ENCODE measurements around the gene BCAR1.
"Not testable (repeated sequence)": the region's sequence is repeated elsewhere in the genome, so short reads cannot be mapped to it uniquely, and the experiment has no call there.

The BCAR1 gene

DNA sequence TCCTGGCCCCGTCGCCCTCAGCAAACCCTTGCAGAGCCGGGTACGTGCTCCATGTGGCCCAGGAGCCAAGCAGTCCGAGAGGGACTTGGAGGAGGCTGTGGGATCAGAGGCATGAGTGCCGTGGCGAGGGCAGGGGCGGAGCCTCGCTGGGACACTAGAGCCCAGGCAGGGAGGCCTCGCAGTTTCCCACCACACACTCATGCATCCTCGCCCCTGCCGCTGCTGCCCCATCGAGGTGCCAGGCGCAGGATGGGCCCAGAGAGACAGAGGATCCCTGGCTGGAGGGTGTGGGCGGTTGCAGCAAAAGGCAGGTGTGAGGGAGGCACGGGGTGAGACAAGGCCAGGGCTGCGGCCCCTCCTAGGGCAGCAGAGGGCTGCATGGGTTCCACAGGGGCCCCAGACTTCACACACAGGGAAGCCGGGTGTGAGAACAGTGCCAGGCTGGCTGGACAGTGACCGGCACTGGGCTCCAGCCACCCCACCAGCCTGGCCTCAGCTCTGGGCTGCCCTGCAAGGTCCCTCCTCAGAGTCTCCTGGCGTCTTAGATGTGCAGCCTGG lies 7.7 kb downstream of the BCAR1 start:
- H3K4me3 Mint-ChIP-seq: no peak overlapping the region
- H3K27me3 Mint-ChIP-seq: peaks cover 99% of the 10 kb centered on the region
- no peak overlapping the region for H3K27ac Mint-ChIP-seq
- no peaks in the 10 kb centered on the region for H3K36me3 Mint-ChIP-seq (ENCODE audit: low read depth)
- H3K9me3 Mint-ChIP-seq: no peaks in the 10 kb centered on the region
- peaks cover 15% of the 10 kb centered on the region for H3K4me1 Mint-ChIP-seq (ENCODE audit: low read depth)
- intact Hi-C loops (cut with micrococcal nuclease): no loop called here

DNA sequence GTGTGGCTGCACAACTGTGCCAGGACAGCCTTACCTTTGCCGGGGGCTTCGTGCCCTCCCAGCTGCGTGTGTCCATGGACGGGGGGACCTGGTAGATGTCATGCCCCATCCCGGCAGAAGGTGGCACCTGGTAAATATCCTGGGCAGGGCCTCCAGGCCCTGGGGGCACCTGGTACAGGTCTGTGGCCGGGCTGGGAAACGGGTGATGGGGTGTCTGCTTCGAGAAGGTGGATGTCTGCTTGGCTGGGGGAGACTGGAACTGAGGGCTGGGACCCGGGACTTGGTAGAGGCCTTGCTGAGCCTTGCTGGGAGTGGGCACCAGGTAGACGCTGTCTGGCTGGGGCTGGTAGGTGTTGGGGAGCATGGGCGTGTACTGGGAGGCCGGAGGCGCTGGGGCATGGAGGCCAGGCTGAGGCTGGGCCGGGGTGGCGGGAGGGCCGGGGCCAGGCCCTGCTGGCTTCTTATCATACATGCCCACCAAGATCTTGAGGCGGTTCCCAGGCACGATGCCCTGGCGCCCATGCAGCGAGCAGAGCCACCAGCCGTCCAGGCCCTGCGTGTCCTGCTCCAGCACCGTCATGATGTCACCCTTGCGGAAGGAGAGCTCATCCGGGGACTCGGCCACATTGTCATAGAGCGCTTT lies 8.9 kb downstream of the BCAR1 start:
- H3K4me1 Mint-ChIP-seq (ENCODE audit: low read depth): peaks cover 15% of the 10 kb centered on the region
- H3K4me3 Mint-ChIP-seq; intact Hi-C loops (cut with micrococcal nuclease); H3K36me3 Mint-ChIP-seq (ENCODE audit: low read depth); H3K27ac Mint-ChIP-seq; H3K9me3 Mint-ChIP-seq: not testable (repeated sequence)
- peaks cover 99% of the 10 kb centered on the region for H3K27me3 Mint-ChIP-seq

DNA sequence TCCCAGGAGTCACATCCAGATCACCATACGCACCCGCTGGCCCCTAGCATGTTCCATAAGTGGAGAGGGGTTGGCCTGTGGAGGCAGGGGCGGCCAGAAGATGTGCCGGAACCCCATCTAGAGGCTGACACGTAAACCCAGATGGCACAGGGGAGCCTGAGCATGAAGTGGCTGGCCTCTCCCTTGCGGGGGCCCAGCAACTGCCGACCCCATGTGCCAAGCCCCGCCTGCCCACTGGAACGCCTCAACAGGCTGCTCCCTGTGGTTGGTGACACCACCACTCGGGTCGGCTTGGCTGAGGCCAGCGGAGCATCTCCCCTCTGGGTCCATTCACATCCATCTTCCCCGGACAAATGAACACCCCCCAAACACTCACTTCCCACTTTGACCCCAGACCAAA lies 9.5 kb downstream of the BCAR1 start:
- intact Hi-C loops (cut with micrococcal nuclease): no loop called here
- no peak overlapping the region for H3K27ac Mint-ChIP-seq
- H3K4me1 Mint-ChIP-seq (ENCODE audit: low read depth): peaks cover 15% of the 10 kb centered on the region
- H3K9me3 Mint-ChIP-seq: no peaks in the 10 kb centered on the region
- H3K27me3 Mint-ChIP-seq: peaks cover 99% of the 10 kb centered on the region
- no peak overlapping the region for H3K4me3 Mint-ChIP-seq
- H3K36me3 Mint-ChIP-seq (ENCODE audit: low read depth): no peaks in the 10 kb centered on the region

DNA sequence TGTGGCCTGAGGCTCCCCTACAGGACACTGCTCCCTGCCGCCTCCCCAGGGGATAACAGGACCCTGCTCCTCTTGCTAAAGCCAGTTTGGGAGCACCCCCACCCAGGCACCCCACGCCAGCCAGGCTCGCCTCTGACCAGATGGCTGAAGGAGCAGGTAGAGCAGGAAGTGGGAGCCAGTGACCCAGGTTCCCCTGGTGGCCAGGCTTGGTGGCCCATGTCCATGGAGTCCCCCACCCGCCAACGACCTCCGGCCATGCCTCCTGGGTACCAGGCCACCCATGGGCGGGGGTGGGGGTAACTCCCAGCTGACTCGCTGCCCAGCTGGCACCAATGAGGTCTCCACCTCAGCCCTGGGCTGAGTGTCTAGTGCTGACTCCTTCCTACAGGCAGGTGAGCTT lies 10.0 kb downstream of the BCAR1 start:
- H3K27me3 Mint-ChIP-seq: peaks cover 99% of the 10 kb centered on the region
- H3K4me3 Mint-ChIP-seq: no peak overlapping the region
- no peaks in the 10 kb centered on the region for H3K36me3 Mint-ChIP-seq (ENCODE audit: low read depth)
- peaks cover 15% of the 10 kb centered on the region for H3K4me1 Mint-ChIP-seq (ENCODE audit: low read depth)
- no peak overlapping the region for H3K27ac Mint-ChIP-seq
- H3K9me3 Mint-ChIP-seq: no peaks in the 10 kb centered on the region
- intact Hi-C loops (cut with micrococcal nuclease): no loop called here

DNA sequence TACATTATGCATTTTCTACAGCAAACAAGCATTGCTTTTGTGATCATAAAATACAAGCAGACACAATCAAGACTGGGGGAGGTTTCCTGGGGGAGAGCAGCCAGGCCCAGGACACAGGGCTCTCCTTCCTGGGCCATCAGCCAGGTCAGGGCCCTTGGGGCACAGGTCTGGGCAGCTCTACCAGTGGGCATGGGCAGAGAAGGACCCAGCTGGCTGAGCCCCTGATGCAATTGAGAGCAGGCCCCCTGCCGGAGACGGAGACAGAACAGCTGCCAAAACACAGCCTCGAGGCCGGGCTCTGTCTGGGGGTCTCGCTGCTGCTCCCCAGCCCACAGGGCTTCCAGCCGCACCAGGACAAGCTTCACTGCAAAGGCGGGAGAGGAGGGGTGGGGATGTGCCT lies 10.8 kb downstream of the BCAR1 start:
- Mint-ChIP-seq H3K27me3 (peaks cover 99% of the 10 kb centered on the region), H3K4me1 (ENCODE audit: low read depth) (peaks cover 15% of the 10 kb centered on the region)
- H3K9me3 Mint-ChIP-seq; H3K27ac Mint-ChIP-seq; intact Hi-C loops (cut with micrococcal nuclease); H3K4me3 Mint-ChIP-seq; H3K36me3 Mint-ChIP-seq (ENCODE audit: low read depth): not testable (repeated sequence)

DNA sequence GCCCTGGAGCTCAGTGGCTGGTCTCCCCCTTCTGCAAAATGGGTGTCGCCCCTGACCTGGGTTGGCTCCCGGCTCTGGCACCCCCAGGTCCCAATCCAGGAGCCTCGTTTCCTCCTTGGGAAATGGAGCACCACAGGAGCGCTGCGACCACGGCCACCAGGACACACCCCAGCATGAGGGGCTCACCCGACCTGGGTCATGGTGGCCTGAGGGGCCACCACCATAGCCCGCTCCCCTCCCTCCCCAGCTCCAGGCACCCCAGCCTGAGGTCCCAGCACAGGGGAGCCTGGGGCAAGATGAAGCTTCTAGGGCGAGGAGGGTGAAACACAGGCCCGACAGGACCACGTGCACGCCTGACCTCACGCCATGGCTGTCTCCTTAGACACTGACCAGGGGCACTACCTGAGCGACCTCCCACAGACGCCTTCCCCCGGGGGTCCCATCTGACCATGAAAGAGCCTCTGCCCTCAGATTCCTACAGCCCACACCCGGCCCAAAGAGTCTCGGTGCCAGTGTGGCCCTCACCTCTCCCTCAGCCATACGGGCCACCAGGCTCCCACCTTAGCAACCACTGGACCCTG lies 11.8 kb downstream of the BCAR1 start:
- H3K36me3 Mint-ChIP-seq (ENCODE audit: low read depth): no peaks in the 10 kb centered on the region
- peaks cover 8% of the 10 kb centered on the region for H3K4me1 Mint-ChIP-seq (ENCODE audit: low read depth)
- H3K4me3 Mint-ChIP-seq: no peak overlapping the region
- H3K27ac Mint-ChIP-seq: no peak overlapping the region
- H3K27me3 Mint-ChIP-seq: peaks cover 100% of the 10 kb centered on the region
- H3K9me3 Mint-ChIP-seq: no peaks in the 10 kb centered on the region
- intact Hi-C loops (cut with micrococcal nuclease): no loop called here

DNA sequence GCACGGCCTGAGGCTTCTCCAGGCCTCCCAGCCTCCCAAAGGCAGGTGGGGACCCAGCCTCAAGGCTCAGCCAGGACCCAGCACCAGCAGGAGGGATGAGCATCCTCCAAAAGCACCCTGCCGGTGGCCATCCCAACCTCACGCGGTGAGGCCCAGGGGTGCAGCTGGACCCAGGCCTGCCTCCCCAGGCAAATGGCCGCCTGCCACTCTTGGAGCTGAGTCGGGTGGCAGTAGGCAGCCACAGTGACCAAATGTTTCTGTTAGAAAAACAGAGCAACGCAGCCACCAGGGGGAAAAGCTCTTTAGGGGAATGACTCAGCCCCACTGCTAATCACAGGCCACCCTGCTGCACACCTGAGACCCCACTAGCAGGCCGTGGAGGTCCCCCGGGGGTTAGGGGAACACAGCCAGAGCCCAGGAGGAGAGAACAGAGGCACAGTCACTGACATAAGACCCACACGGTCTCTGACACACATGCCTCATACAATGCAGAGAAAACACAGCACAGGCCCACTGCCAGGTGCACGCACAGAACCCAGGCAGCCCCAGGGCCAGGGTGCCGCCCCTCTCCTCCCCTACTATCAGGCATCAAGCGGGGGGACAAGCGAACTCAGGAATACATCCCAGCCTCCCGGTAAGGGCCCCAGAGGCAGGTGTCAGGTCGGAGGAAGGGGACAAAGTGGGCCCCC lies 12.4 kb downstream of the BCAR1 start:
- Mint-ChIP-seq H3K27ac (no peak overlapping the region), H3K9me3 (no peaks in the 10 kb centered on the region), H3K36me3 (ENCODE audit: low read depth) (no peaks in the 10 kb centered on the region), H3K4me3 (no peak overlapping the region), H3K4me1 (ENCODE audit: low read depth) (peaks cover 2% of the 10 kb centered on the region), H3K27me3 (peaks cover 100% of the 10 kb centered on the region)
- intact Hi-C loops (cut with micrococcal nuclease): no loop called here

DNA sequence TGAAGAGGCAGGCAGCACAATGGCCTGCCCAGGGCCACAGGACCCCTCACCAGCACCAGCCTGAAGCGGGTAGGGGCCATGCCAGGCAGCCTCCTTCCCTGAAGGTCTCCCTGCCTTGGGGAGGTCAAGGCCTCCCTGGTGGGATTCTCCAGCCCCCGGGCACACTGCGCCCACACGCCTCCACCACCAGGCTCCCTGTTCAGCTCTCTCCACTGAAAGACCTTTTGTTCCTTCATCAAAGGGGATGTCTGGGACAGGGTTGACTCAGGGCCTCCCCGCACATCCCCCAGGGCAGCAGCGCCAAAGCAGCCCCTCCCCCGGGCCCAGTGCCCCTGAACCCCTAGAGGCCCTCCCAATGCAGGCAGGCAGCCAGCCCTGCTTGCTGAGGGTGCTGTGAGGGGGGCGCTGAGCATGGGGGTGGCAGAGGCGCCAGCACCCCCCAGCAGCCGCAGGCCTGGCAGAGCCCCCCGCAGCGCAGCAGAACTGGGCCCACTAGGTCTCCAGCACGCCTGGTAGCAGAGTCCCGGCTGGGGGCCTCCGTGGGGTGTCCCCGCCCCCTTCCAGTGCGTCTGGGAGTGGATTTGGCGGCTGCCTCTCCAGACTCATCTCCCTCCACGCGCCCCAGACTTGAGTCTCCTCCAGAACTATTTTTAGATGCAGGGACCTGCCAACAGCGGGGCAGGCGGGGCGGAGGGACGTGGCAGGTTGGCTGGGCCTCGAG lies 13.1 kb downstream of the BCAR1 start:
- intact Hi-C loops (cut with micrococcal nuclease): no loop called here
- Mint-ChIP-seq H3K9me3 (no peaks in the 10 kb centered on the region), H3K27me3 (peaks cover 99% of the 10 kb centered on the region), H3K36me3 (ENCODE audit: low read depth) (no peaks in the 10 kb centered on the region), H3K27ac (no peak overlapping the region), H3K4me3 (no peak overlapping the region), H3K4me1 (ENCODE audit: low read depth) (no peaks in the 10 kb centered on the region)

DNA sequence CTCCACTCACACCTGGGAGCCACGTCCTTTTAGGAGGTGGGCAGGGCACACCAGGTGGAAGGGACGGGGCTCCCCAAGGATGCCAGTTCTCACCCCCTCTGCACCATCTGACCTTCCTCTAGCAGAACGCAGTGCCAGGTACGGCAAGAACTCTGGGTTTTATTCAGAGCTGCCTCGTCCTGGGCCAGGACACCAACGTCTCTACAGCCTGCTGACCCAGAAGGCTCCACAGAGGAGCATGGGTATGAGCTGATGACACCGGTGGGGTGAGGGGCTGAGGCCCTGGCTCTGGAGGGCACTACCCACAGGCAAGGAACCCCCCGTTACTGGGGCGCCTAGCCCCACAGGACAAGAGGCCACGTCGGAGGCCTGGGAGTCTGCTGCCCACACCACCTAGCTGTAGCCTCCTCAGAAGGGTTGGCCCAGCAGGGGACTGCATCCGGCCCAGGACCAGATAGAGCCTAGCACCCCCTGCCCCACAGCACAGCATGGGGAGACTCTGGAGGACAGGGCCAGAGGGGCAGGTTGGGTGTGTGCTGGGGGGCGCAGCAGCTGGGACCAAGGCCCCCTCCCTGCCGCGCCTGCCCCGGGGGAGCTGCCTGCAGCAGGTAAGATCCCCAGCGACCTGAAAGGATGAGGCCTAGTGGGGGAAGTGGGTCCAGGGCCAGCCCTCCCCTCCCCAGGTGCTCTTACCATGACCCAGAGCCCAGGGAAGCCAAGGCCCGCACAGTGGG lies 13.9 kb downstream of the BCAR1 start:
- H3K4me1 Mint-ChIP-seq (ENCODE audit: low read depth): no peaks in the 10 kb centered on the region
- intact Hi-C loops (cut with micrococcal nuclease): no loop called here
- peaks cover 99% of the 10 kb centered on the region for H3K27me3 Mint-ChIP-seq
- H3K36me3 Mint-ChIP-seq (ENCODE audit: low read depth): no peaks in the 10 kb centered on the region
- no peak overlapping the region for H3K4me3 Mint-ChIP-seq
- no peak overlapping the region for H3K27ac Mint-ChIP-seq
- H3K9me3 Mint-ChIP-seq: no peaks in the 10 kb centered on the region

DNA sequence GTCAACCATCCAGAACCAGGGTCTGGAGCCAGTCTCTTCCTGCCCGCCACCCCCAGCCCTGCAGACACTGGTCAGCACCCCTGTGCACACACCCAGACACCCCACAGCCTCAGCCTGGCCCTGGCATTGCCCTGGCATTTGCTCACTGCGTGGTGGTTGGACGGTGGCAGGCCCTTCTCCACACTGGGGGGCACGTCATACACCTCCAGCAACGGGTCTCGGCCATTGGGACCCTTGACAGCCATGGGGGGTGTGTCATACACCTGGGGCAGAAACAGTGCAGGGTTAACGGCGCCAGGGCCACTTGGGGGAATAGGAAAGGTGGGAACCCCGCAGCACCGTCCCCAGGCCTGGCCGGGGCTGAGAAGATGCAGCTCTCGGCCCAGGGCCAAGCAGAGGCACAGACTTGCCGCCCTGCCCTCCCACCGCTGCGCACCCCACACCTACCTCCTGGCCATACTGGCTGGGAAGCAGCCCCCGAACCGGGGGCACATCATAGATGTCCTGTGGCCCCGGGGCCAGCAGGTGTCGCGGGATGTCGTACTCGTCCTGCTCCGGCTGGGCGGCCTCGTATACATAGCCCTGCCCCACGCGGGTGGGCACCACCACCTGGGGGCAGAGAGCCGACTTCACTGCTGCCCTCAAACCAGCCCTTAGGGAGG lies 14.6 kb downstream of the BCAR1 start:
- no peak overlapping the region for H3K4me3 Mint-ChIP-seq
- H3K27ac Mint-ChIP-seq: no peak overlapping the region
- no peaks in the 10 kb centered on the region for H3K36me3 Mint-ChIP-seq (ENCODE audit: low read depth)
- intact Hi-C loops (cut with micrococcal nuclease): no loop called here
- no peaks in the 10 kb centered on the region for H3K4me1 Mint-ChIP-seq (ENCODE audit: low read depth)
- peaks cover 99% of the 10 kb centered on the region for H3K27me3 Mint-ChIP-seq
- H3K9me3 Mint-ChIP-seq: no peaks in the 10 kb centered on the region

DNA sequence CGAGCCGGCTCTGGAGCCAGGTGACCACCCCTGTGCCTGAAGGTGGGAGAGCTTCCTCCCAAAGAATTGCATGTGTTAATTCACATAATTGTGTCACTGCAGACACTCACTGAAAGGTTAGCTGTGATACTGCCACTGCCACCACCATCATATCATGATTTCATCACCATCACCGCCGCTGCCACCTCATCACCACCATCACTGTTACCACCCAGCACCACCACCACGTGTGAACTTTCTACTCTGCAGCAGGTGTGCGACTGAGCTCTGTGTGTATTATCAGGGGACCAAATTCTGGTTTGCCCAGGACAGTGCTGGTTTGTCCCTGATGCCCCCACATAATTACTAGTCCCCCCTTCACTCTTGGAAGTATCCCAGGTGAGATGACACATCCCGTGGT lies 15.2 kb downstream of the BCAR1 start:
- intact Hi-C loops (cut with micrococcal nuclease): no loop called here
- no peaks in the 10 kb centered on the region for H3K36me3 Mint-ChIP-seq (ENCODE audit: low read depth)
- no peaks in the 10 kb centered on the region for H3K9me3 Mint-ChIP-seq
- H3K4me1 Mint-ChIP-seq (ENCODE audit: low read depth): no peaks in the 10 kb centered on the region
- H3K4me3 Mint-ChIP-seq: no peak overlapping the region
- H3K27ac Mint-ChIP-seq: no peak overlapping the region
- peaks cover 99% of the 10 kb centered on the region for H3K27me3 Mint-ChIP-seq

DNA sequence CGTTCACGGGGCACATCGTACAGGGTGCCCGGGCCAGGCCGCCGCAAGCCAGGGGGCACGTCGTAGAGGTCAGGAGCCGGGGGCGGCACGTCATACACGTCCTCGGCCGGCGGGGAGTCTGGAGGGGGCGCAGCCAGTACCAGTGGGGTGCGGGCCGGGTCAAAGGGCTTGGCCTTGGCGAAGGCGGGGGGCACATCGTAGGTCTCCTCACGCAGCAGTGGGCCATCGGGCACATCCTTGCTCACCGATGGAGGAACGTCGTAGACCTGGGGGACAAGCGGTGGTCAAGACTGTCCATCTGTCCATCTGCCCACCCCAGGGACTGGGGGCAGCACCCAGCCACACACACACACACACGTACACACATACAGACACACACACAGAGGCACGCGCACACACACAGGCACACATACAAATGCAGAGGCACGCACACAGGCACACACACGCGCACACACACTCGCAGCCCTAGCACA lies 15.7 kb downstream of the BCAR1 start:
- H3K9me3 Mint-ChIP-seq: no peaks in the 10 kb centered on the region
- H3K27ac Mint-ChIP-seq: no peak overlapping the region
- intact Hi-C loops (cut with micrococcal nuclease): no loop called here
- no peak overlapping the region for H3K4me3 Mint-ChIP-seq
- peaks cover 99% of the 10 kb centered on the region for H3K27me3 Mint-ChIP-seq
- H3K36me3 Mint-ChIP-seq (ENCODE audit: low read depth): no peaks in the 10 kb centered on the region
- H3K4me1 Mint-ChIP-seq (ENCODE audit: low read depth): no peaks in the 10 kb centered on the region
